ENCODE results near the gene MMP17. TPM values are rescaled to one million over a fixed set of nuclear protein-coding genes. Genes with fewer than 3 reads are reported as not detected.
"Not testable (repeated sequence)": the region's sequence is repeated elsewhere in the genome, so short reads cannot be mapped to it uniquely, and the experiment has no call there.

MMP17 gene
- total RNA-seq, 2 experiments from 2014 or later: not detected

GRCh38 chr12:131882804-131883520, 54.8 kb downstream of the MMP17 start:
- Histone ChIP-seq H3K36me3 (ENCODE audit: insufficient read depth, low read length) (no peaks in the 10 kb centered on the region), H3K27ac (ENCODE audit: low read depth, low read length, poor library complexity, severe bottlenecking) (no peak overlapping the region), H3K79me2 (ENCODE audit: insufficient read depth, low read depth, low read length) (no peaks in the 10 kb centered on the region), H3K4me3 (ENCODE audit: low read depth, low read length, poor library complexity, severe bottlenecking) (no peak overlapping the region), H3K9me2 (ENCODE audit: insufficient read depth, low read length) (no peaks in the 10 kb centered on the region), H4K20me1 (ENCODE audit: insufficient read depth, low read length) (no peaks in the 10 kb centered on the region), H2AFZ (ENCODE audit: low read length) (no peak overlapping the region), H3K9me3 (ENCODE audit: low read length) (no peaks in the 10 kb centered on the region), H3K4me2 (ENCODE audit: low read length) (no peak overlapping the region), H3K4me1 (ENCODE audit: insufficient read depth, low read length, poor library complexity, severe bottlenecking) (no peaks in the 10 kb centered on the region)
- intact Hi-C loops (cut with micrococcal nuclease; ENCODE audit: unreplicated experiment): no loop called here
- ChIA-PET CTCF (ENCODE audit: unreplicated experiment) (no interaction called here), POLR2A (no interaction called here)
- no TSS peak for BruUV-seq (replicated peaks)
- TF ChIP-seq CTCF (conservative IDR thresholded peaks at IDR 0.05; ENCODE audit: low read length) (no peak), EZH2phosphoT487 (IDR thresholded peaks at IDR 0.05; ENCODE audit: borderline replicate concordance, low read depth, low read length) (no peak)
- no peak for DNase-seq (ENCODE audit: low spot score)

GRCh38 chr12:131883521-131883900, 55.3 kb downstream of the MMP17 start:
- intact Hi-C loops (cut with micrococcal nuclease; ENCODE audit: unreplicated experiment): no loop called here

GRCh38 chr12:131885076-131885475, 56.9 kb downstream of the MMP17 start:
- H3K36me3 ChIP-seq (ENCODE audit: insufficient read depth, low read length); H3K9me2 ChIP-seq (ENCODE audit: insufficient read depth, low read length); BruUV-seq (replicated peaks); H3K4me1 ChIP-seq (ENCODE audit: insufficient read depth, low read length, poor library complexity, severe bottlenecking); DNase-seq (ENCODE audit: low spot score); H3K4me2 ChIP-seq (ENCODE audit: low read length); H3K9me3 ChIP-seq (ENCODE audit: low read length); intact Hi-C loops (cut with micrococcal nuclease; ENCODE audit: unreplicated experiment); H4K20me1 ChIP-seq (ENCODE audit: insufficient read depth, low read length); H2AFZ ChIP-seq (ENCODE audit: low read length); POLR2A ChIA-PET; H3K79me2 ChIP-seq (ENCODE audit: insufficient read depth, low read depth, low read length); CTCF ChIA-PET (ENCODE audit: unreplicated experiment); H3K4me3 ChIP-seq (ENCODE audit: low read depth, low read length, poor library complexity, severe bottlenecking); H3K27ac ChIP-seq (ENCODE audit: low read depth, low read length, poor library complexity, severe bottlenecking): not testable (repeated sequence)

More at GRCh38 chr12:131883521-131883900, 55.3 kb downstream of the MMP17 start:
- Histone ChIP-seq H3K79me2 (ENCODE audit: insufficient read depth, low read depth, low read length) (no peaks in the 10 kb centered on the region), H3K4me2 (ENCODE audit: low read length) (no peak overlapping the region), H3K9me2 (ENCODE audit: insufficient read depth, low read length) (no peaks in the 10 kb centered on the region), H3K36me3 (ENCODE audit: insufficient read depth, low read length) (no peaks in the 10 kb centered on the region), H4K20me1 (ENCODE audit: insufficient read depth, low read length) (no peaks in the 10 kb centered on the region), H3K9me3 (ENCODE audit: low read length) (no peaks in the 10 kb centered on the region), H3K4me1 (ENCODE audit: insufficient read depth, low read length, poor library complexity, severe bottlenecking) (no peaks in the 10 kb centered on the region), H2AFZ (ENCODE audit: low read length) (no peak overlapping the region), H3K4me3 (ENCODE audit: low read depth, low read length, poor library complexity, severe bottlenecking) (no peak overlapping the region), H3K27ac (ENCODE audit: low read depth, low read length, poor library complexity, severe bottlenecking) (no peak overlapping the region)
- TF ChIP-seq EZH2phosphoT487 (IDR thresholded peaks at IDR 0.05; ENCODE audit: borderline replicate concordance, low read depth, low read length): no peak
- no peak for TF ChIP-seq CTCF (conservative IDR thresholded peaks at IDR 0.05; ENCODE audit: low read length)
- no TSS peak for BruUV-seq (replicated peaks)
- ChIA-PET CTCF (ENCODE audit: unreplicated experiment) (no interaction called here), POLR2A (no interaction called here)
- DNase-seq (ENCODE audit: low spot score): no peak

Measured in OCI-LY7 (cell line).